Esophagus mucosa (tissue), 1 donor: Measurements from ENCODE around the gene STPG1. TPM values are rescaled to one million over a fixed set of nuclear protein-coding genes. Genes with fewer than 3 reads are reported as not detected.

ENCODE experiments used
- ATAC-seq: fragments of 200-7000 bp; cut with Tn5 transposase; one replicate; pipeline ENCODE4 v1.9.1; 2020
- total RNA-seq: library from RNA; stranded (reverse); gene quantifications from one replicate; pipeline ENCODE4 v1.2.4, GENCODE V29; 2023
- donor health status: DM: yes; HTN: yes; CAD: no.

The STPG1 gene
- total RNA-seq, 1 donor from 2014 or later, result 8.0 TPM

GRCh38 chr1:24425922-24426321 is 12.3 kb upstream of the STPG1 start:
- no peak for ATAC-seq

- ATAC-seq, result no peak
Measured at GRCh38 chr1:24425441-24425840, 11.9 kb upstream of the STPG1 start.

GRCh38 chr1:24424990-24425389 is 11.4 kb upstream of the STPG1 start:
- no peak for ATAC-seq

GRCh38 chr1:24424207-24424606 is 10.6 kb upstream of the STPG1 start:
- ATAC-seq, result no peak

- no peak for ATAC-seq
Measured at GRCh38 chr1:24421502-24421901, 7.9 kb upstream of the STPG1 start.

GRCh38 chr1:24420547-24420946 is 7.0 kb upstream of the STPG1 start:
- no peak for ATAC-seq

- ATAC-seq, result peak; percentile 52
Measured at GRCh38 chr1:24418898-24419628, 5.5 kb upstream of the STPG1 start.

- no peak for ATAC-seq
Measured at GRCh38 chr1:24417681-24418080, 4.1 kb upstream of the STPG1 start.

- peak; percentile 54 for ATAC-seq
Measured at GRCh38 chr1:24416666-24417391, 3.2 kb upstream of the STPG1 start.

GRCh38 chr1:24415910-24416665 is 2.5 kb upstream of the STPG1 start:
- no peak for ATAC-seq

GRCh38 chr1:24415334-24415909 is 1.8 kb upstream of the STPG1 start, which contains the start of gene NIPAL3:
TSS of gene NIPAL3 (plus strand) at chr1:24415802. CDS start at chr1:24419548, 3,746 bp downstream.
- peak; percentile 88 for ATAC-seq

- ATAC-seq, result no peak
Measured at GRCh38 chr1:24414775-24415333, 1.3 kb upstream of the STPG1 start.

GRCh38 chr1:24412408-24412807 is 1.2 kb downstream of the STPG1 start:
- ATAC-seq, result no peak

- no peak for ATAC-seq
Measured at GRCh38 chr1:24411963-24412362, 1.6 kb downstream of the STPG1 start.

GRCh38 chr1:24410750-24411149 is 2.8 kb downstream of the STPG1 start:
- no peak for ATAC-seq

GRCh38 chr1:24409535-24409934 is 4.0 kb downstream of the STPG1 start:
- ATAC-seq, result peak; percentile 74

- no peak for ATAC-seq
Measured at GRCh38 chr1:24406788-24407187, 6.8 kb downstream of the STPG1 start.

- no peak for ATAC-seq
Measured at GRCh38 chr1:24403806-24404205, 9.8 kb downstream of the STPG1 start.

GRCh38 chr1:24400065-24400464 is 13.5 kb downstream of the STPG1 start:
- no peak for ATAC-seq

GRCh38 chr1:24393892-24394291 is 19.7 kb downstream of the STPG1 start:
- ATAC-seq, result no peak

- ATAC-seq, result peak; percentile 65
Measured at GRCh38 chr1:24392982-24393650, 20.5 kb downstream of the STPG1 start.

GRCh38 chr1:24392604-24392946 is 21.0 kb downstream of the STPG1 start:
- ATAC-seq, result no peak
